ACHN (cell line): ENCODE measurements around the gene LARP7.
"Not testable (repeated sequence)": the region's sequence is repeated elsewhere in the genome, so short reads cannot be mapped to it uniquely, and the experiment has no call there.

Source experiments
- DNase-seq: peaks from one replicate; pipeline ENCODE4 v3.0.0-alpha.2; 2015
- in situ Hi-C: cut with HindIII; loops from 2 replicates; pipeline ENCODE4 v1.10.0; 2017; ENCODE audit warnings: low sequenced_read_pairs, low pct_ligation_motif_present, low pct_unique_long_range_greater_than_20kb

Gene LARP7

DNA sequence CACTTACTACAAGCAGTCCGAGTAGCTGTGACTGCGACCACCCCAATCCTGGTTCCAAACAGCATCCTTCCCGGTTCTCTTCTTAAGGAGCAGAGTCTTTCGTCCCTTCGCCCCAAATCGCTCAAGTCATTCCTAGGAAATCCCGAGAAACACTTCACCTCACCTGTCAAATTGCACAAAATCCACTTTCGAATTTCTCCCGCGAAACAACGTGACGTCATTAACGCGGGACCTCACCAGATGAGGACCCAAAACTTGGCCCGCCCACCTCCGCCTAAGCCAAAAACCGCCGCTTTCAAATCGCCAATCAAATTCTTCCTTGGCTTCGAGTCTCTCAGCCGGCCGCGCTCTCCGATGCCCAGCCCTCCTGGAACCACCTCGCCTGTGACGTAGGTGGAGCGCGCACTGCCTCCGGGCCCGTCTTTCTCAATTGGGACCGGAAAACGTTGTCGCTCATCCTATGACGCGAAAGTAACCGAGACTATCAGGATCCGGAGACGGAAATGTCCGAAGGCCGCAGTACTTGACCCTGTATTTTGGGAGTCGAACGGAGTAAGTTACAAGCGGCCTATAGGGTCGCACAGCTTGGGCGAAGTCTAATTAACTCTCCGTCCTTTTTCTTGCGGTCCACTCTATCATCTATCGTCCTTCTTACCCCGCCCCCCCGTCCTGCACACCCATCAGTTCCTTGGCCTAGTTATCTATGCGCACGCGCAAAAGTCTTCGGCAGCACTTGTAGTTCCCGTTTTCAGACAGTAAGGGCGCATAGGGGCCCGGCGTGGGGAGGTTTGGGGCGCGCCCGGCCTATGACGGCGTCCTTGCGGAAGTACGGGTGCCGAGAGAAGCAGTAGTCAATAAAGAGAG is at the start of gene LARP7, which contains the start of gene ZGRF1:
TSS of gene LARP7 (plus strand) at position 456 of the 864 bp plus-strand sequence. CDS start 7,527 bp downstream, outside the sequence.
TSS of gene ZGRF1 (minus strand) at position 222 of the 864 bp plus-strand sequence. CDS start 3,733 bp downstream, outside the sequence.
- peak; percentile 98 for DNase-seq
- in situ Hi-C loops, result no loop called here

DNA sequence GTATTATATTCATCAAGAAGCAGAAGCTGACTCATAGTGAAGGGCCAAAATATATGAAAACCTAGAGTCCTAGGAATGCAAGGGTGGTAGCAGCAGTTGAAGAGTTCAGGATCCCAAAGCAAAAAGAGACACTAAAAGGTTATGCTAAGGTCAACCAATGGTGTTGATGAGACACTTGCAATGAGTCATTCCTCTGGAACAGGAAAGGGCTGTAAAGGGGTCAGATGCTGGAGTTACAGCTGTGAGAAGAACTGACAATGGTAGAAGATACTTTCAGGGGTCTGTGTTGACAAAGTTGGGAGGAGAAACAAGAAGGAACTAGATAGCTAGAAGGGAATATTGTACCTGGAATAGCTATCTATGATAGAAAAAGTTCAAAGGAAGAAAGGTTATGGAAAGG is 47.7 kb upstream of the LARP7 start:
- in situ Hi-C loops, result no loop called here
- peak; percentile 16 for DNase-seq

DNA sequence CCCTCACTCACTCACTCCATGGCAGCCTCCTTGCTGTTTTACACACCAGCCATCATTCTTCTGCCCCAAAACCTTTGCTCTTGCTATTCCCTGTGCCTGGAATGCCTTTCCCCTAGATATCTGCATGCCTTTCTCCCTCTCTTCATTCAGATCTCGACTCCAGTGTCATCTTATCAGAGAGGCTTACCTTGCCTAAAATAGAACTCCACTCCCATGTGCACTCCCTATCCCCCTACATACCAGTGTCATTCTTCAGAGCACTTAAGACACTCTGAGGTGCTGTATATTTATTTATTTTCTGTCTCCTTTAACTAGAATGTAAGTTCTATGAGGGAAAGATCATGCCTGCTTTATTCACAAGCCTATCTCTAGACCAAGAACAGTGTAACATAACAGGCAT is 45.4 kb upstream of the LARP7 start:
- in situ Hi-C loops, result no loop called here
- DNase-seq, result no peak

DNA sequence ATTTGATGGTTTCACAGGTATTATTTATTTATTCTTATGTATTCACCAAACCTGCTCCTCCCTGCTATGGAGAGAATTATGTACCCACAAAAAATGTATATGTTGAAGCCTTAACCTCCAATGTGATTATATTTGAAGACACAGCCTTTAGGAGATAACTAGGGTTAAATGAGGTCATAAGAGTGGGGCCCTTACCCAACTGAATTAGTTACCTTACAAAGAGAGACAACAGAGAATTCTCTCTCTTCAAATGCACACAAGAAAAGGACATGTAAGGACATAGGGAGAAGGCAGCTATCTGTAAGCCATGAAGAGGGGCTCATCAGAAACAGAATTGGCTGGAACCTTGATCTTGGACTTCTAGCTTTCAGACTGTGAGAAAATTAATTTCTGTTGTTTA is 44.2 kb upstream of the LARP7 start:
- no peak for DNase-seq
- in situ Hi-C loops, result no loop called here

DNA sequence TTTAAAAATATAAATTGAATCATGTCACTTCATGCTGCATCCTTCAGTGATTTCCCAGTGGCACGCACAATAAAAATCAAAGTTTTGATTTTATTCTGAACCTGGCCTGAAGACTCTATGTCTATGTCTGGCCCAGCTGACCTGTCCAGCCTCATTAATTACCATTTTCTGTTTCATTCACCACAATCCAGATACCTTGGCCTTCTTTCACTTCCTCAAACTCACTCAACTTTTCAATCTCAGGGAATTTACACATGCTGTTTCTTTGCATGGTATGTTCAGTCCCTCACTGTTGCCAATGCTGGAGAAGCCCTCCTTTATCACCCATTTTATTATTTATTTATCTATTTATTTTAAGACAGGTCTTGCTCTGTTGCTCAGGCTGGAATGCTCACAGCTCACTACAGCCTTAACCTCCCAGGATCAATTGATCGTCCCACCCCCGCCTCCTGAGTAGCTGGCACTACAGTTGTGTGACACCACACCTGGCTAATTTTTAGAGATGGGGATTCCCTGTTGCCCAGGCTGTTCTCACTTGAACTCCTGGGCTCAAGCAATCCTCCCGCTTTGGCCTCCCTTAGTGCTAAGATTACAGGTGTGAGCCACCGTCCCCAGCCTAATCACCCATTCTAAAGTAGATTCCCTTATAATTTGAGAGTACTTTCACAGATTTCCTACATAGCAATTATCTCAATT is 43.4 kb upstream of the LARP7 start:
- in situ Hi-C loops, result no loop called here
- no peak for DNase-seq

DNA sequence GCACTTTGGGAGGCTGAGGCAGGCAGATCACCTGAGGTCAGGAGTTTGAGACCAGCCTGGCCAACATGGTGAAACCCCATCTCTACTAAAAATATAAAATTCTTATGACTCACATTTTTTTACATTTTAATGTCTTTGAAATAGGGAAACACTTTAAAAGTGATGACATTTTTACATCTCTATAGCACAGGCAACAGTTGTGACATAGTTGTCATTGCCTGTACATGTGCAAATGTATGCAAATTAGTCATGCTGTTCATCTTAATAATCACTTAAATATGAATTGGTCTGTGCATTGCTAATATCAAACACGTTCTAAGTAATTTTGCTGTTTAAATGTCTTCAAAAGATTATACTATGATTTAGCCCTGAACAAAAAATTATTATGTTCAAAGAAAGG is 42.0 kb upstream of the LARP7 start:
- DNase-seq, result no peak
- in situ Hi-C loops, result no loop called here

DNA sequence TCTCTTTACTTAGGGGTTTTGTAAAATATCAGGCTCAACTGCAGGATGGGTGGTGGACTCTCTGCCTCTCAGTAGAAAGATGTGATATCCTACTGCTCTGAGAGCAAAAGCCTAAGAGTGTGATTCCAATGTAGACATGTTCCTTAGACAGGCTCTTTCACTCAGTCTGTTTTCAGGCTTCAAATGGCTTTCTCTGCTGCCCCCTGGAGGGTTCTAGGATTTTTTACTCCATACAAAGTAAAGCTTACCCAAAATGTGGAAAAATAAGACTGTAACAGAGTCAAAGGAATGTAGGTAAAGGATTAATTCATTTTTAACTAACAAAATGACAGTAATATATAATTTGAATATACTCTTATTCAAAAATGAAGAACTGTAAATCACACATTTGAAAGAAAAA is 32.4 kb upstream of the LARP7 start:
- peak; percentile 69 for DNase-seq
- in situ Hi-C loops, result no loop called here

DNA sequence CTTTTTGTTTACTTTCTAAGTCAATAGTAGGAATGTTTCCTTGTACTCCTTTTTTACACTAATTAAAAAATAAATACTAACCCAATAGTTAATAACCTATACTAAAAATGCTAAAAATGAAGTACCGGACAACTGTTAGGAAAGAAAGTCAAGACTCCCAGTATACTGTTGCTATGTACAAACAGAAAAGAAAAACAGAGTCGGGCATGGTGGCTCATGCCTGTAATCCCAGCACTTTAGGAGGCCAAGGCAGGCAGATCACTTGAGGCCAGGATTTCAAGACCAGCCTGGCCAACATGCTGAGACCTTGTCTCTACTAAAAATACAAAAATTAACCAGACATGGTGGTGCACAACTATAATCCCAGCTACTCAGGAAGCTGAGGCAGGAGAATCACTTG is 24.1 kb upstream of the LARP7 start:
- DNase-seq, in situ Hi-C loops: not testable (repeated sequence)

DNA sequence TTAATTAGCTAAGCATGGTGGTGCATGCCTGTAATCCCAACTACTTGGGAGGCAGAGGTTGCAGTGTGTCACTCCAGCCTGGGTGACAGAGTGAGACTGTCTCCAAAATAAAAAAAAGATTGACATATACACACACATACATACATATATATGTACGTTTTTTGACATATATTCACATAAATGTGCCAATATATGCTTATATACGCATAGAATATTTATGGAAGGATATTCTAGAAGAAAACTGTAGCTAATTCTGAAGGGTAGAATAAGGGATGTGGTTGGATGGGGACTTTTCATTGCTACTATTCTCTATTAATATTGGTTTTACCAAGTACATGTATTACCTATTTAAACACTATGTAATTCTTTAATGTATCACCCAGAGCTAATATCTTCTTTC is 20.0 kb upstream of the LARP7 start:
- DNase-seq, result no peak
- in situ Hi-C loops, result no loop called here

DNA sequence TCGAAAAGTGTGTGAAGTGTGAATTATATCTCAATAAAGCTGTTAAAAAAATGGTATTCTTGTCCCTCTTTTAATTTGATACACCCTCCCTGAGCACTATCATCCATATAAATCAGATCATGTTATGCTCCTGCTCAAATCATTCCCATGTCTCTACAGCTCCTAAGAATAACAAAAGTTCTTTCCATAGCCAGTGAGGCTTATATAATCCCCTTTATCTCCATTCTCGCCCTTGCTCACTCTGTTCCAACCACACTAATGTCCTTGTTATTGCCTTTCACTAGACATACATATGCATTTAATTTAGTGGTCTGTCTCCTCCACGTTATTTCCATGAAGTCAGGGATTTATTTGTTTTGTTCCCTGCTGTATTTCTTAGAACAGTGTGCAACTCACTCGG is 10.7 kb upstream of the LARP7 start:
- in situ Hi-C loops, result no loop called here
- DNase-seq, result no peak

DNA sequence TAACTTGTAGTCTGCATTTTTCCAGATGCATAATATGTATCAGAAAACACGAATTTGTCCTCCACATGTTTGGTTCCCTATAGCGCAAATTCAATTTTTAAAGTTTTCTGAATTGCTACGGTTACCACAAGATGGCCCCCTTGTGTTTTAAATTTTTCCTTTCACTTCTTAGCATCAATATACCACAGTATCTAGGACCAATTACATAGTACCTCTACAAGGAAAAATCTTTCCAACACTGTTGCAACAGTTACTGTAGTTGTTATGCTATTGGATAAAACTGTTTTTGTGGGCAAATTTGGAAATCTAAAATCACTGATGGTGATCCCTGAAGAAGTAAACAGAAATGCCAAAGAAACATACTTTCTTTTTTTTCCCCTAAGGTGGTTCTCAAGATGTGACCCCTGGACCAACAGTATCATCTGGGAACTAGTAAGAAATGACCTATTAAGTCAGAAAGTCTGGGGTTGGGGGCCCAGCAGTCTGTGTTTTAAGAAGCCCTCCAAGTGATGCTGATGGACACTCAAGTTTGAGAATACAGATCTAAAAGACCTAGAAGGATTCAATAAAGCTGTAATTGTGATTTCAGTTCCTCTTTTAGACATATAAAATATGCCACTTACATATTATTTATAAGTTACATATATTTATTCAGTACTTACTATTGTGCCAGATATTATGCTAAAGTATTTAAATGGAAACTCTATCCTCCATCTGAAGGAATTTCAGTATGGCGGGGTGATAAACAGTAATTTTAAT is 3.3 kb upstream of the LARP7 start:
- in situ Hi-C loops, result no loop called here
- DNase-seq, result peak; percentile 50

DNA sequence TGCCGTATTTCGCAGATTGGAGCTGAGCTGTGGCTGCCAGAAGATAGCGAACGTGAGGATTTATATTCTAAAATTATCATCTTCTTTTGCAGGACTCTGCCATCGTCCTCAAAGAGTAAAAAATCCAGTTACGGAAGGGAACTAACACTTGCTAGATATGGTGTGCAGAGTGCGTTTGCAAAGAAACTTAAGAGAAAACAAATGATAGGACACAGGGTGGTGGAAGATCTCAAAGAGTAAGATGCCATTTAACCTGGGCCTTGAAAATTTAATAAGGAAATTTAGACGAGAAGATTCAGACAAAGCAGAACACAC is 566 bp downstream of the LARP7 start:
- in situ Hi-C loops, result no loop called here
- DNase-seq, result no peak

DNA sequence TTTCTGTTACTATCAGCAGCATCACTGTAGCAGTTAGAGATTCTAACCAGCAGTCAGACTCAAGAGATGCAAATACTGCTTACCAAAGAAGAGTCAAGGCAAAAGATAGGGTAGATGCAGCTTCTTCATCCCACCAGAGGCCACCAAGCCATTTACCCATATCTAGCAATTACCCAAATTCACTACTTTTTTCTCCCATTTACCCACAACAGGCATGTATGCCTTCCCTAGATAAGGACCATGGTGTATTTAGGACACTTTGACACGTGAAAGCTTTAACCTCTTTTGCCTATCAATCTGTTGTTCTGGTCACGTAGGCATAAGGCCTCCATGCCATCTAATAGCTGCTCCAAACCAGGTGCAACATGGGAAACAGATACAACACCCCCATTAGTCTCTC is 5.6 kb downstream of the LARP7 start:
- no peak for DNase-seq
- in situ Hi-C loops, result no loop called here

DNA sequence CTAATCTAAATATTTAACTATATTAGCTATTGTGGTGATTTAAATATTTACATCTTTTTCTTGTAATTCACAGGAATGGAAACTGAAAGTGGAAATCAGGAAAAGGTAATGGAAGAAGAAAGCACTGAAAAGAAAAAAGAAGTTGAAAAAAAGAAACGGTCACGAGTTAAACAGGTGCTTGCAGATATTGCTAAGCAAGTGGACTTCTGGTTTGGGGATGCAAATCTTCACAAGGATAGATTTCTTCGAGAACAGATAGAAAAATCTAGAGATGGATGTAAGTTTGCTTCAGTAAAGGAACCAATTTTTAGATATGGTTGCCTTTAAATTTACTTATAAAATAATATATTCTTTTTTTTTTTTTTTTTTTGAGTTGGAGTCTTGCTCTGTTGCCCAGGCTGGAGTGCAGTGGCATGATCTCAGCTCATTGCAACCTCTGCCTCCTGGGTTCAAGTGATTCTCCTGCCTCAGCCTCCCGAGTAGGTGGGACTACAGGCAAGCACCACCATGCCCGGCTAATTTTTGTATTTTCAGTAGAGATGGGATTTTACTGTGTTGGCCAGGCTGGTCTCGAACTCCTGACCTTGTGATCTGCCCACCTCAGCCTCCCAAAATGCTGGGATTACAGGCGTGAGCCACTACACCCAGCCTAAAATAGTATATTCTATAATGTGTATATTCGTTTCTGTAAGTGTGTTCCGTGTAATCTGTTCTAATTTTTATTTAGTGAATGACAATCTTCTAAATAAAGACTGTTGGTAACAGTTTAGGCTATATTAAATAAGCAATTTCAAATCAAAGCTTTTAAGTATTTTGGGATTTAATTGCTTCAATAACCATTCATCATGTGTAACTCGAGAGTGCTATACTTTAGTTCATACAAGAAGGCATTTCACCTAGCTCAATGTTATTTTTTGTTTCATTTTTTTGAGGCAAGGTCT is 7.9 kb downstream of the LARP7 start:
- in situ Hi-C loops, DNase-seq: not testable (repeated sequence)

DNA sequence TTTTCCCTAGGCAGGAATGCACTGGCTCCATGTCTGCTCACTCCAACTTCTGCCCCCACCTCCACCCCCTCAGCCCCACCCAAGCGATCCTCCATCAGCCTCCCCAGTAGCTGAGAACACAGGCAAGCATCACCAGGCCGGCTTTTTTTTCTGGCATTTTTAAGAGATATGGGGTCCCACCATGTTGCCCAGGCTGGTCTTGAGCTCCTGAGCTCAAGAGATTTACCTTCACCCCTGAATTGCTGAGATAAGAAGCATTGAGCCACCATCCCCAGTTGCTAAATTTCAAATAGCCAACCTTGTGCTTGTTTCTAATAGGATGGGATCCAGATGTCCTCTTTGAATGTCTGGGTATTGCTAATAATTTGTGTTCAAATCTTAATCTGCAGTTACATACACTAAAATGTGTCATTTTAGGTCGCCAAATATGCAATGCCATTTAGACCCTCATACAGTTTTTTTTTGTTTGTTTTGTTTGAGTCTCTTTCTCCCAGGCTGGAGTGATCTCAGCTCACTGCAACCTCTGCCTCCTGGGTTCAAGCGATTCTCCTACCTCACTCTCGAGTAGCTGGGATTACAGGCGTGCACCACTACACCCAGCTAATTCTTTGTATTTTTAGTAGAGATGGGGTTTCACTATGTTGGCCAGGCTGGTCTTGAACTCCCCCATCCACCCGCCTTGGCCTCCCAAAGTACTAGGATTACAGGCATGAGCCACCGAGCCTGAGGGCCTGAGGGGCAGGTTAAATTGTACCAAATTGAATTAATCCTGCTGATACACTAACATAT is 8.8 kb downstream of the LARP7 start:
- no peak for DNase-seq
- in situ Hi-C loops, result no loop called here

DNA sequence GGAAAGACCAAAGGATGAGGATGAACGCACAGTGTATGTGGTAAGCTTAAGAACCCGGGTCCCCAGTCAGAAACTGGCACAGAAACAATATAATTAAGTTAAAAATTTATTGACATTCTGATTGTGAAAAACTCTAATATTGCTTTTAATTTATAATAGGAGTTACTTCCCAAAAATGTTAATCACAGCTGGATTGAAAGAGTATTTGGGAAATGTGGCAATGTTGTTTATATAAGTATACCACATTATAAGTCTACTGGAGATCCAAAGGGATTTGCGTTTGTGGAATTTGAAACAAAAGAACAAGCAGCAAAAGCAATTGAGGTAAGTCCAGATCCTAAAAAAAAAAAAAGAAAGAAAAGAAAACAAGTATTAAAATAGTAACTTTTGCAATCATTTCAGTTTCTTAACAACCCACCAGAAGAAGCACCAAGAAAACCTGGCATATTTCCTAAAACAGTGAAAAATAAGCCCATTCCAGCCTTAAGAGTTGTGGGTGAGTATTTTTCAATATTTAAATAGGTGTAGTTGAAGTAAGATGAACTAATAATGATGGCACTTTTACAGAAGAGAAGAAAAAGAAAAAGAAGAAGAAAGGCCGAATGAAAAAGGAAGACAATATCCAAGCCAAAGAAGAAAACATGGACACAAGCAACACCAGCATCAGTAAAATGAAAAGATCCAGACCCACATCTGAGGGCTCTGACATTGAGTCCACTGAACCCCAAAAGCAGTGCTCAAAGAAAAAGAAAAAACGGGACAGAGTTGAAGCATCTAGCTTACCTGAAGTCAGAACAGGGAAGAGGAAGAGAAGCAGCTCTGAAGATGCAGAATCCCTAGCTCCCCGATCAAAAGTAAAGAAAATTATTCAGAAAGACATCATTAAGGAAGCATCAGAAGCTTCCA is 9.9 kb downstream of the LARP7 start:
- DNase-seq, result no peak
- in situ Hi-C loops, result no loop called here

DNA sequence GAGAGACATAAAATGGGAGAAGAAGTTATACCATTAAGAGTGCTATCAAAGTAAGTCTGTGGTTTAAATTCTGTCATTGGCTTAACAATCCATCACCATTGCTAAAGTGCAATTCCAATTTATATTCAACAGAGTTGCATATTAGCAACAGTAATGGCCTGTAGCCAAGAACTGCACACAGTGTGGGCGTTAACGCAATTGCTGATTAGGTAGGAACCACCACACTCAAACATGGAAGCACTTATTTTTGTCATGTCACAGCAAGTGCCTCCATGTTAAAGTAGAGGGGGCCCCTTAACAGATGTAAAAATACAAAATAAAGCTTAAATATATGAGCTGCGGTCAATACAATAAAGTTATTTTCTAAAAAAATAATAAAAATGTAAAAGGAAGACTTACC is 10.8 kb downstream of the LARP7 start:
- in situ Hi-C loops, result no loop called here
- no peak for DNase-seq
